Anterior cingulate cortex (tissue), 58 donors: ENCODE data around the gene CDKN3.
A peak's percentile ranks its signal among the peaks of the same experiment; 100 is the strongest.
"Not testable (repeated sequence)": the region's sequence is repeated elsewhere in the genome, so short reads cannot be mapped to it uniquely, and the experiment has no call there.

Experiments
- DNase-seq, 58 donors: peaks; one replicate each; lab custom pipeline; 2025; lab: John Stamatoyannopoulos, UW

CDKN3 gene

DNA sequence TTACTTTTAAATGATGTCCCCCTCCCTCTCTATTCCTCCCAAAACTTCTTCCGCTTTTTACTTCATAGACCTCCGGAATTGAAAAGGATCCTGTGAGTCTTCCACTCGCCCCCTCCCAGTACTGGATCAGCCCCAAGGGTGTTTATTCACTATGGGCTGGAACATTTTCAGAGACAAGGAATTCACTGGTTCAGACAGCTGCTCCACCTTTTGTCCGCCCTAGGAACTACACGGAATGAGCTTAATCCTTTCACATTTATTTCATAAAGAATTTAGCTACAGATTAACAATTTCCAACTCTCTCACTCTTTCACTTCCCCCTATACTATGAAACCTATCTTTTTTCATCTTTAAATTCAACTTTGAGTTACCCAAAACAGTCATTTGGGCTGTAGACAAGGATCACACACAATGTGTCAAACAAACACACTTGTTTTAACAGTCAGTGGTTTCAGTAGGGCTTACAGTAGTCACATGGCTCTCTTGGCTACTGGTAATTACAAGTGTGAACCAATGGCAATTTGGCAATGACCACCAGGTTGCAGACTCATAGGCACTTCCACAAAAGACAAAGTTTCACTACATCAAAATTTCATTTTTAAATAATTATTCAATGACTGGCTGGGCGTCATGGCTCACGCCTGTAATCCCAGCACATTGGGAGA, 23.8 kb downstream of the CDKN3 start:
- peak in 12 of 58 donors; percentile 3 to 23 (median 8) for DNase-seq

DNA sequence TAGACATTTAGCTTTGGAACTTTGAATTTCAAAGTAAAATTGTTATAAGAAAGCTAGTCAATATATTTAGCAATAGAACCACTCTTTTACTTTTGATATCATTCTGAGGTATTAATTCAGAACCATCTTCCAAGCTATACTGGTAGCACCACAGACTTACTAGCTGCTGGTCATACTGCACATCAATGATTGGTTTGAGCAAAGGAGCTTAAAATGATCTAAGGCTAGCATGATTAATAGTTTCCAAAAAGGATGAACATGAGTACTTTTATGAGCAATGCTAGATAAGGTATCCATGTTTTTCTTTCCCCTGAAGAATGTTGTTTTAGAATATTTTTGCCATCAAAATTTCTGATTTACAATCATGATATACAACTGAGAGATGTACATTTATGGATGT, 27.2 kb downstream of the CDKN3 start:
- no peak for DNase-seq

DNA sequence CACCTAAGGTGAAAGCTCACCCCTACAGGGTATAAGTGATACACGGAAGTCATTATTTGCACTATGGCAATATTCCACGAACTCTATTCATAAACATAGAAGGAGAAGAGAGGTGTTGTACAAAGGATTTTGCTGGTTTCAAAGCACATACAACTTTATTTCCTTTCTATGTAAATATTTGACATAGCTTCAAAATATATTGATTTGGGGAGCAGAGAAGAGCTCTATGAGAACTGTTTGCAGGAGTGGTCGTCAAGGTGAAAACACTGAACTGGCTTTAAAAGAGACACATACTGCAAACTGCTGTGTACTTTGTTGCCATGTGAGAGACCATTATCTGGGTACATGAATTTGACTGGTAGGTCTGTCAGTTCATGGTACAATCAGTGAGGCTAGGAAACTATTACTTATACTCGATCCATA, 27.7 kb downstream of the CDKN3 start:
- DNase-seq = no peak

- no peak for DNase-seq
Measured at GRCh38 chr14:54425068-54425467, 28.3 kb downstream of the CDKN3 start.

DNA sequence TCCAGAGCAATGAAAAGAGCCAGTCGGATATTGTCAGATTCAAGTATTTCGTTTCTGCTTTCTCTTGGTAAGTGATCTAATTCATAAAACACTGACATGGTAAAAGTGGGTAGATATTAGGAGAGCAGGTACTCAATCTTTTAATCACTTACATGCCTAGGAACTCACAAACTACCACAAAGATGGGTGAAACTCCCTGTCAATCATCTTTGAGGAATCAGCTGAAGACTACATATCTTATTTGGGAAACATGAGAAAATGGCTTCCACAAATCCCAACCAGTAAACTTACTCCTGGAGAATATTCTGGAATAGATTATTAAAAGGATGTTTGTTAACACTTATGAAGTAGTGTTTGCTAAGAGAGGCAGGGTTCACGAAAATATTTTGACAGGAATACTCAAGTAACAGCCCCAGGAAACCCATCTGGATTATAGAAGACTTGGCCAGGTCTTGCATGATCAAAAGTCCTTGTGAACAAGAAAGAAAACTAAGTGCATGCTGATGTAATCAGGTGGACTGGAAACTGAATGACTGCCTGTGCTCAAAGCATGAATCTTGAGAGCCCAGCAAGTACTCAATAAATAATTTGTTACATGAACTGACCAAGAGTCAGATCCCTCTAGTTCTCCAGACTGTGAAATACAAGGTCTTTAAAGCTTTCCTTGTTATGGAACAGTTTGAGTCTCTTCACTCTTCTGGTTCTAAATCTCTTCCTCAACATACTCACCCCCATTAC, 28.9 kb downstream of the CDKN3 start:
- no peak for DNase-seq

DNA sequence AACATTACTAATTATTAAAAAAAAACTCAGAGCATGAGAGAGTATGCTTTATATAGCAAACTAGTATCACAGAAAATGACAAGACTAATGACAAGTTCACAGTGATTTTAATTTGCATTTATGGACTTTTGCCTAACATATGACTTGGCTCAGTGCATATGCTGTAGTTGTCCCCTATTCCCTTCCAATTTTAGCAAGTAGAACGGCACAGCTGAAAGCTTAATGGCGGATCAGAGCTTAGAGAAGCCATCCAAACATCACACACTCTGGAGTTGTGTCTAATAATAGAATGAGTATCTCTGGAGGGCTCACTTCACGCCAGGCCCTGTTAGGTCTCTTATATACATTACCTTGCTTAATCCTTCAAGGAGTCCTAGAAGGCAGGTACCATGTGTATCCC, 31.1 kb downstream of the CDKN3 start:
- peak in 1 of 58 donors; percentile 21 for DNase-seq

DNA sequence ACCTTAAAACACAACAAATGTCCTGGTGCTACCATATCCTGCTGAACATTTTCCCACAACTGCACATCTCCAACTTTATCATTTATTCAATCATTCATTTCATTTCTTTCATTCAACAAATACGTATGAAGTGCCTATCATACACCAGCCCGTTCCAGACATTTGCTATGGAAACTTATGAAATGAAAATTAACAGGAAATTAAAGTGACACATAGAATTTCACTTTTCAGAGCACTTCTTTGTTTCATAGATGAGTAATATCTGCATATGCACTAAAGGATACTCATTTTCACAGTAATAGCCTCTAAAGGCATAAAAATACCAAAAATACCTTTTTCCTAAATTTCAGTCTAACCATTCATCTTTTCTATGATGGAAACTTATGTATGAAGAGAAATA, 31.7 kb downstream of the CDKN3 start:
- DNase-seq = no peak

DNA sequence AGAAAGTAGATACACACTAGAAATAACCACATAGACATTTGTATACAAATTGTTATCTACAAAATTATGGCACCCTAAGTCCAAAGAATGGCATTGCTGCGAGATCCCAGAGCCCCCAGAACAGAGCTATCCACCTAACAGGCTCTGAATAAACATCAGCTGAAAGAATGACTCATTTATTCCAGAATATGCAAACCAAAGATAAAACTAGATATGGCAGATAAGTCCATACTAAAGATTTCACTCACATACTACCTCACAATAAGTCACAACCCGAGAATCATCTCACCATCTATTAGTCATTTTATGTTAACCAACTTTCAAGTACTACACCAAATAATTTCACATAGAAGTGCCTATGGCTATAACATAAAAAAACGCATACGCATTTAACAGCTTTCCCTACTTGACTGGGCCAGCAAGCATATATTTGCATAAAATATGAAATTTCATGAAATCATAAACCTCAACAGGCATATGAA, 38.7 kb downstream of the CDKN3 start:
- DNase-seq = no peak

DNA sequence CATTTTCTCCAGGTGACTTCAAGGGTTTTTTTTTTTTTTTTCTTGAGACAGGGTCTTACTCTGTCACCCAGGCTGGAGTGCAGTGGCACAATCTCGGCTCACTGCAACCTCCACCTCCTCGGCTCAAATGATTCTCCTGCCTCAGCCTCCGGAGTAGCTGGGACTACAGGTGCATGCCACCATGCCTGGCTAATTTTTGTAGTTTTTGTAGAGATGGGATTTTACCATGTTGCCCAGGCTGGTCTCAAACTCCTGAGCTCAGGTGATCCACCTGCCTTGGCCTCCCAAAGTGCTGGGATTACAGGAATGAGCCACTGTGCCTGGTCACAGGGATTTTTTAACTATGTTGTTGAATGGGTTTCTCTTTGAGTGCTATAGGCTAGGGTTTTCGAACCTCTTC, 41.1 kb downstream of the CDKN3 start:
- DNase-seq = not testable (repeated sequence)

DNA sequence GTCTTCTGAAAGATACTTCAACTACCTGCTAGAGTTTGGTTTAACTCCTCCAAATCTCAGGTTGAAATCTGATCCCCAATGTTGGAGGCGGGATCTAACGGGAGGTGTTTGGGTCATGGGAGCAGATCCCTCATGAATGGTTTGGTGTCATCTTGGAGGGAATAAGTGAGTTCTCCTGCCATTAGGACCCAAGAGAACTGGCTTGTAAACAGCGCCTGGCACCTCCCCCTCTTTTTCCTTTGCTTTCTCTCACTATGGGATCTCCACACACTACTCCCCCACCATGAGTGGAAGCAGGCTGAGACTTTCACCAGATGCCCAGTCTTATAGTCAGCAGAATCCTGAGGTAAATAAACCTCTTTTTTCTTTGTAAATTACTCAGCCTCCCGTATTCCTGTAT, 41.9 kb downstream of the CDKN3 start:
- DNase-seq = no peak

GRCh38 chr14:54440037-54440436, 43.2 kb downstream of the CDKN3 start:
- no peak for DNase-seq

DNA sequence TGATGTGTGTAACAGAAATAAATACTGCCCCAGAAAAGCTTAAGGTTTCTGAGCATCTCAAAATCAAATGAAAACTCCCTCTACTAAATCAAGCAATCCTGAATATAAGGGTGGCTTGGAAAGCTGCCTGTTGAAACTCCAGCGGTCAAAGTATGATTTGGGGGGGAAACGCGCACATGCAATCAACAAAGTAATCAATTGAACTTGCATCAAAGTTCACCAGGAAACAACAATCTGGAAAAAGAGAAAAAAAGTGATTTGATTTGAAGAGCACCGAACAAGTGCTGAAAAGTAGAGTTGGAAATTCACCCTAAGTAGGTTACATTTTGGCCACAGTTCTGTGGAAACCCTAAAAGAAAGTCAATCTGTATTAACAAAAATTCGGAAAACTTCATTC, 43.7 kb downstream of the CDKN3 start:
- no peak for DNase-seq

DNA sequence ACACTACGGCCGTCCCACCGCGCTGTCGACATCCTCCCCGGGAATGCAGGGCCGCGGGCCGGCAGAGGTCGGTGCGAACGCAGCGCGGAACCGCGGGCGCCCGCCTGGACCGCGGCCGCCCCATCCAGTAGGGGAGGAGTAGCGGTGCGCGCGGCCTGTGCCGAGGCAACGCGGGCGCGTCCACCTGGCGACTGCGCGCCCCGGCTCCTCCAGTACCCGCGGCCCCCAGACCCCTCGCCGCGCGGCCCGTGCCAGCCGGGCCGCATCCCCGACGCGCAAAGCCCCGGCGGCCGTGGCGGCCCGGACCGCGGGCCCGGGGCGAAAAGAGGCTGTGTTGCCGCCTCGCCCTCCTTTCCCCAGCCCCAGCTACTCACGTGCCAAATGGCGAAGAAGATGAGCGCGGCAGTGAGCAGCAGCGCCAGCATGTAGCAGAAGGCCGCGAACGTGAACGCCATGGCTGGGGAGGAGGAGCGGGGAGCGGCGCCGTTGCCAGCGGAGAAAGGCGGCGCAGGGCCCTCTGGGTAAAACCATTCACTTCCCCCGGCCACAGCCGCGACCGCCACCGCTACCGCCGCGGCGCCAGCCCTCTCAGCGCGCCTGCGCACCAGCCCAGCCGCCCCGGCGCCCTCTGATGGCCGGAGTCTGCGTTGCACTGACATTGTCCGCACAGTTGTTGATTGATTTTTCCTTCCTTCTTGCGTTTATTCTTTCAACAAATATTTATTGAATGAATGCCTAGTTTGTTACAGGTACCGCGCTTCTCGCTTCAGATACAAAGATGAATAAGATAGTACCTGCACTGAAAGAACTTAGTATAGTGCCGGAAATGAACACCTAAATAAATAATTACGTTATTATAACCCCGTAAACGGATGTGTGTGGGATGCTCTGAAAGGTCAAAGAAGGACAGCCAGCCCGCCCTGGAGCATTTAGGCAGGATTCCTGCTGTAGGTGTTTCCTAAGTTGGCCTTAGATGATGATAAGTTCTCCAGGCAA, 44.4 kb downstream of the CDKN3 start, which contains the start of gene CNIH1:
TSS of gene CNIH1 (minus strand) at position 502 of the 996 bp plus-strand sequence. CDS start at position 455, 47 bp downstream.
- DNase-seq = peak; percentile 55 to 92 (median 85)

DNA sequence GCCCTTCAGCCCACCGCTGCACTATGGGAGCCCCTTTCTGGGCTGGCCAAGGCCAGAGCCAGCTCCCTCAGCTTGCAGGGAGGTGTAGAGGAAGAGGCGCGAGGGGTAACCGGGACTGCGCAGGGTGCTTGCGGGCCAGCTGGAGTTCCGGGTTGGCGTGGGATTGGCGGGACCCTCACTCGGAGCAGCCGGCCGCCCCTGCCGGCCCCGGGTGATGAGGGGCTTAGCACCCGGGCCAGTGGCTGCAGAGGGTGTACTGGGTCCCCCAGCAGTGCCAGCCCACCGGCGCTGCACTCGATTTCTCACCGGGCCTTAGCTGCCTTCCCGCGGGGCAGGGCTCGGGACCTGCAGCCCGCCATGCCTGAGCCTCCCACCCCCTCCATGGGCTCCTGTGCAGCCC, 46.2 kb downstream of the CDKN3 start:
- DNase-seq = peak in 1 of 58 donors; percentile 3

DNA sequence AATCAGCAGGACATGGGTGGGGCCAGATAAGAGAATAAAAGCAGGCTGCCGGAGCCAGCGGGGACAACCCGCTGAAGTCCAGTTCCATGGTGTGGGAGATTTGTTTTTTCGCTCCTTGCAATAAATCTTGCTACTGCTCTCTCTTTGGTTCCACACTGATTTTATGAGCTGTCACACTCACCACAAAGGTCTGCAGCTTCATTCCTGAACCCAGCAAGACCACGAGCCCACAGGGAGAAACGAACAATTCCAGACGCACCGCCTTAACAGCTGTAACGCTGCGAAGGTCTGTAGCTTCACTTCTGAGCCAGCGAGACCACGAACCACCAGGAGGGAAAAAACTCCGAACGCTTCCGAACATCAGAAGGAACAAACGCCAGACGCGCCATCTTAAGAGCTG, 47.2 kb downstream of the CDKN3 start:
- DNase-seq = no peak

DNA sequence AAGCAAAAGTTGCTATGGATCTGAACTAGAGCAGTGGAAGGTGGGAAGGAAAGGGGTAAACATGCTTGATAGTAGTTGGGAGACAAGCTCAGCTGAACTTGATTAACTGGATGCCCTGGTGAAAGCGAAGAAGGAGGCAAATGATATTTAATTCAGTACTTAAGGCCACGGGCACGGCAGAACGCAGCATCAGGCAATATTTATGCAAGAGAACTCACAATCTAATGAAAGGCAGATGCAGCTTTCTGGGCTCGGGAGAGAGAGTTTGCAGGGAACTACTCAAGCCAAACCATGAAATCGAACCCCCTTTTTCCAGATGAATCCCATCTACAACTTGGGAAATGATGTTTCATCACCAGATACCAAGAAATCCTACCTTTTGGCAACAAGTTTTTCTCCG, 47.9 kb downstream of the CDKN3 start:
- DNase-seq = no peak

DNA sequence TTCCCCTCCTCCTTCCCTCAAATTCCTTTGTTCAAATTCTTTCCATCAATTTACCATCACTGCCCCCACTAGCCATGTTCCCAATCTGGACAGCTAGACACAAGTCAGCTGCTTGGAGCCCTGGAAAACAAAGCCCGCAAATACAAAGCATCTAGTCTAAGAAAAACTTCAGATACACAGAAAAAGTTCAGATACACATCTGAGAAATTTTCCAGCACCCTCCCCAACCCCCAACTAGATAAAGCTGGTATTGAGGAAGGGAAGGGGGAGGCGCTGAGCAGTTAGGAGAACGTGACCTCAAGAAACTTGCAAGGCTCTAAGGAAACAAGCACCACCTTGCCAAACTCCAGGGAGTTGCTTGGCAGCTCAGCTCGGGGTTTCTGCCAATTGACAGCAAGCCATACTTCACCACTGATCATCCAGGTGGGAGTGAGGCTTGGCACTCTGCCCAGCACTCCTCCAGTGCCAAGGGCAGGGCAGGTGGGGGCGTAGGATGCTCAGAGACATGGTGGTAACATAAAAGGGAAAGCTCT, 49.4 kb downstream of the CDKN3 start:
- DNase-seq = peak in 39 of 58 donors; percentile 3 to 72 (median 27)

- DNase-seq = no peak
Measured at GRCh38 chr14:54447231-54447692, 50.5 kb downstream of the CDKN3 start.

DNA sequence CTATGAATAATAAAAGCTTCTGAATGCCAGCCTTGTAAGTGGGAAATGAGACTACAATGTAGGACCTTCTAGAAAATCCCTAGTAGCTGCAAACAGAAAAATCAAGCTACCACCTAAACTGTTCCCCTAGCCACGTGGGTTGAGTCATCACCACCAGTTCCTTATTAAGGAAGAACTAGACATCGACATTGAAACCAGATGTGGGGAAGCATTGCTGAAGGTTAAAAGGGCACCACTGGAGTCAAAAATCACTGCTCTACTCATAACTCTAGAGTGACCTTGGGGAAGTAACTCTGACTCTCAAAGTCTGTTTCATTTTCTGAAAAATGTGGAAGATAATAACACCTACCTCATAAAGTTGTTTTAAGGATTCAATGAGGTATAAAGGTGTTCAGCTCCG, 53.7 kb downstream of the CDKN3 start:
- no peak for DNase-seq

DNA sequence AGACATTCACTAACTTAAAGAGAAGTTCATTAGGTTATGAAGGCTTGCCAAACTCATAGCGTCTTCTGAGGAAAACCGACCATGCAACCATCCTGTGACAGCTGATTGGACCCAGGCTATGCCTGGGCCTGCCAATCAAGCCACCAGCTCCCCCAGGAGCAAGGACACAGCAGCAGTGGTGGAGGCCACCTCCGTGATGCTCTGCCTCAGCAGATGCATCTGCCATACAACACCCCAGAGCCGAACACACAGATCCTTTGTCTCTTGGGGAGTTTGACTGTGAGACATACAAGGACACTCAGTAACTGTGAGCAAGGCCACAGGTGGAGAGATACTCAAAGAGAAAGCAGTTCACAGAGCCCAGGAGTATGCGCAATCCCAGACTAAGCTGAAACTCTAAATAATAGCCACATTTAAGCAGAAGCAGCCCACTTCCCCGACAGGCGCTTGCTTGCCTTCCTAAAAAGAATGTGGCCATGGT, 54.4 kb downstream of the CDKN3 start:
- no peak for DNase-seq
